Neural progenitor cell (in vitro differentiated cells): ENCODE data around the gene CES3.
A peak's percentile ranks its signal among the peaks of the same experiment; 100 is the strongest.

ENCODE experiments used
- CTCF ChIP-seq: fragments of 200-600 bp; sonication (generic); IDR thresholded peaks from 2 replicates; pipeline ENCODE4 v1.5.1; 2017; ENCODE audit warnings: antibody characterized with exemption, mild to moderate bottlenecking
- EZH2 ChIP-seq: fragments of 200-600 bp; sonication (generic); IDR thresholded peaks from 2 replicates; pipeline ENCODE4 v1.6.1; 2017; ENCODE audit warnings: antibody characterized with exemption, mild to moderate bottlenecking, moderate library complexity
- EZH2phosphoT487 ChIP-seq: fragments of 200-600 bp; sonication (generic); IDR thresholded peaks from 2 replicates; pipeline ENCODE4 v1.6.1; 2017; ENCODE audit warnings: antibody characterized with exemption

- TF ChIP-seq CTCF (no peak), EZH2 (peak; percentile 92), EZH2phosphoT487 (peak; percentile 85)
Measured at GRCh38 chr16:66925322-66925840, 35.7 kb upstream of the CES3 start, which contains the start of gene RRAD.
